ENCODE data around the gene TM9SF1.

The TM9SF1 gene

DNA sequence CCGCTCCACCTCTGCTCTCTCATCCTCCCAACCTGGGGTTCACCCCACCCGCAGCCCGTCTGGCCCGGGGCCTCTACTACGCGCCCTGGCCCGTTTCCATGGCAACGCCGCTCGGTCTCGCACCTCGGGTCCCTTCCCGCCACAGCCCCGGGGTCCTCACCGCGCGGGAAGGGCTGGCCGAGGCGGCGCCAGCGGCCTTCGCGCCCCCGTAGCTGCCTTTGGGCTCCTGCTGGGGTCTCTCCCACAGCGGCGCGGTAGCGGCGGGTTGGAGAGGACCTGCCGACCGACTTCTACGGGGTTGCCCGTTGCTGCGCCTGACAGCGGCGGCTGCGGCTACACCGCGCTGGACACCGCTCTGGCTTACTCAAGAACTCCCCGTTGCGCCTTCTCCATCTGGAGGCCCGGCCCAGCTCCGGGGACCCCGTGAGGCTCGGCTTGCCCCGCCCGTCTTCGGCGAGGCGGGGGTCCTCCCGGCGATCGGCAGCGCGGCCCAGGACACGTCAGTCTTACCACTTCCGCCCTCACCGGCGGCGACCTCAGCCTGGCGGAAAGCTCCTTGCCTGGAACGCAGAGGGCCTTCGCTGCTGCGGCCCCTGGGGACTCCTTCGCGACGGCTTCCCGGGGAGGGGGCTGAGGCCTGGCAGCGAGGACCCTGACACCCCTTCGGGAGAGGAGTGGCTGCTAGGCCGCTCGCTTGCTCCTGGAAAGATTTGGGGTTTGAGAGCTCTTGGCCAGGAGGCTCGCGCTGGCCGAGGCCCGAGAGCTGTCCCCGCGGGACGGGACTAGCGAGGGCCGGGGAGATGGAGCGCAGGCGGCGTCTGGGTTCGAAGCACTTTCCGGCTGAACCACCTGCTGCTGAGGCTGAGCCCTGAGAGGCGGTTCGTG lies at the start of gene TM9SF1:
TSS of gene TM9SF1 (minus strand) at position 256 of the 885 bp plus-strand sequence. CDS start 422 bp downstream, outside the sequence.
- peak; percentile 80 for DNase-seq (ENCODE audit: low read depth)

GRCh38 chr14:24243336-24243836 lies 48.1 kb upstream of the TM9SF1 start:
- no peak for DNase-seq (ENCODE audit: low read depth)

DNA sequence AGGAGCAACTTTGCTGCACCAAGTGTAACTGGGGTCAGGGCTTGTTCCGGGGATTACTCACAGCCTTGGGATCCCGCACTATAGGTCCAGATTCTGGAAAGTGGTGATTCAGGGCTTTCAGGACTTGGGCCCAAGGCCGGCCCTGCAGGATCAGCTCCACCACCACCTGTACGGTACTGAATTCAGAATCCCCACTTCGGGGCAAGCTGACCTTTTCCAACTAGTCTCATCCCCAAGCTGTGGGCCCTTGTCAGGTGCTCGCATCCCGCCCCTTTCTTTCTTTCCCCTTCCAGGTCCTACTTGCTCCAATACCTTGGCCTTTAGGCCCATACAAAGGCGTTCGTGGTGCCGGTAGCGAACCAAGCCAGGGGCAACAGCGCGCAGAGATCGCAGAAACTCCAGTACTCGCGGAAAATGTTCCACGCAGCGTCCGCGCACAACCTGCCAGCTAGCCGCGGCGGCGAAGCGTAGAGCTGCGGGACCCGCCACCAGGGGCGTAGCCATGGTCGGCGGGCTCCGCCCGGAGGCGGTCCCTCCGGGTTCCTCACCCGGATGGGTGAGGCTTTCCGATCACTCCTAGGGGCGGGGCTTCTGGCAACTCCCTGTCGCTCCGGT lies 46.7 kb upstream of the TM9SF1 start:
- peak; percentile 88 for DNase-seq (ENCODE audit: low read depth)

DNA sequence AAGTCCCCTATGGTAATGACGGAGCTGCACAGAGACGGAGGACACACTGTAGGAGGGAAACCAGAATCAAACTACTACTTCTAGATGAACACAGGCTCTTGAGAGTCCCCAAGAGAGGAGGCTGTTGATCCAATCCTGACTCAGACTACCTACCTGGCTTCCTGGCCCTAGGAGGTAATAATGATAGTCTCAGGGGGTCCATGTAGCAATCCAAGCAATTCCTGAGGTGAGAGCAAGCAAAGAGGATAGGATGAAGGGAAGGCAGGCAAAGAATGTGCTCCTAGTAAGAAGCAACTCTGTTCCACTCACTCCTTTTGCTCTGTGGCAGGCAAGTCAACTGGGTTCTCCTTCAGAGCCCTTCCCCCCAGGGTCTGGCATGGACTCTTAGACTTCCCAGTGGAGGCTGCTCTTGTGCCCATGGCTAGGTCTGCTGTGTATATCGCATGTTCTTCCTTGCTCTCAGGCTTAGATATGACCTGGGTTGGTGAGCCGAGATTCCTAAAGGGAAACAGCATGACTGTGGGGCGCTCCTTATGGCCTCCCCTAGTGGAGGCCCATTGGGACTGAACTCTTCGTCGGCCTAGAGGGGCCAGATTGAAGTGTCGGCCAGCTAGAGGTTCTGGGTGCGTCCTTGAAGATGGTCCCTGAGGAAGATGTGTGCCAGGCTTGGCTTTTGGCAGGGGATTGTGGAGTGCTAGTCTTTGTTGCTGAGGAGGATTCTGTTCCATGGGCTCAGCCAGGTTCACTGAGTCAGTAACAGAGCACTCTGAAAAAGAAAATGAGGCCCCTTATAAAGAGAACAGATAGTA lies 45.1 kb upstream of the TM9SF1 start:
- DNase-seq (ENCODE audit: low read depth) = no peak

DNA sequence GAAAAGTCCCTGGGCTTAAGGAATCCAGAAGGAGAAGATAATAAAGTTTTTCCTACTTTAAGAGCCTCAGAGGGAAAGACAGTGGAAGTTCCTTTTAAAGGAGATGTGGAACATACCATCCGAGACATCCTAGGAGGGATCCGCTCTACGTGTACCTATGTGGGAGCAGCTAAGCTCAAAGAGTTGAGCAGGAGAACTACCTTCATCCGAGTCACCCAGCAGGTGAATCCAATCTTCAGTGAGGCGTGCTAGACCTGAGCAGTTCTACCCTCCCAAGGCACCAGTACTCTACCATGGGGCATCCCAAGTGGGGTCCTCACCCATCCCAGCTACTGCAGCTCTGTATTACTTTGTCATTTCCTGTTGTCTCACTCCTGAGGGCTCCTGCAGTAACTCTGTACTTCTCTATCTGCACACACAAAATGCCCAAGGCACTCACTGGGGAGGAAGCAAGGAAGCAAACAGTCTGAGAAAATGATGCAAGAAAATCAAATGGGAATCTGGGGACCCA lies 43.3 kb upstream of the TM9SF1 start:
- no peak for DNase-seq (ENCODE audit: low read depth)

DNA sequence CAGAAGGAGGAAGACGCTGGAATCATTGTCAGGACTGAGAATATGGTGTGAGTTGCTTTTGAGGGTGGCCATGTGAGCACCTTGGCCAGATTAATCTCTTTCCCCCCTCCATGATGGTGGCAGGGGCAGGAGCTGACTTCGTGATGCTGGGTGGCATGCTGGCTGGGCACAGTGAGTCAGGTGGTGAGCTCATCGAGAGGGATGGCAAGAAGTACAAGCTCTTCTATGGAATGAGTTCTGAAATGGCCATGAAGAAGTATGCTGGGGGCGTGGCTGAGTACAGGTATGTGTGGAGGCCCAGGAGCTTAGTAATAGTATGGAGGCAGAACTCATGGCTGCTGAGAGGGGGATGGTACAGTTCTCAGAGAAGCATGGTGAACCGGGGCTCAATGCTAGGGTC lies 42.9 kb upstream of the TM9SF1 start:
- no peak for DNase-seq (ENCODE audit: low read depth)

- DNase-seq (ENCODE audit: low read depth) = no peak
Measured at GRCh38 chr14:24237463-24237955, 42.3 kb upstream of the TM9SF1 start.

- no peak for DNase-seq (ENCODE audit: low read depth)
Measured at GRCh38 chr14:24236689-24237462, 41.6 kb upstream of the TM9SF1 start.

GRCh38 chr14:24235804-24236688 lies 40.8 kb upstream of the TM9SF1 start:
- no peak for DNase-seq (ENCODE audit: low read depth)

- no peak for DNase-seq (ENCODE audit: low read depth)
Measured at GRCh38 chr14:24234095-24235005, 39.1 kb upstream of the TM9SF1 start.

DNA sequence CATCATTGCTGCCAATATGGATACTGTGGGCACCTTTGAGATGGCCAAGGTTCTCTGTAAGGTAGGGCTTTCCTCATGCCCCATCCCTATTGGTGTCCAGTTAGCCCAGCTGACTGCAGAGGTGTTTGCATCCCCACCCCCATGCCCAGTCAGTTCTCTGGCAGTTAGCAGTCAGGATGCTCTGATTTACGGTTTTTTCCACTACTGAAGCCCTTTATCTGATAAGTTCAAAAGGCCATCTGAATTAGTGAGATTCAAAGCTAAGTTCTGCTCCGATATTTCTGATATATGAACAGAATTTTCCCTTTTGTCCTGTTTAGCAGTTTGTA lies 38.3 kb upstream of the TM9SF1 start:
- no peak for DNase-seq (ENCODE audit: low read depth)

- no peak for DNase-seq (ENCODE audit: low read depth)
Measured at GRCh38 chr14:24232645-24233537, 37.6 kb upstream of the TM9SF1 start, which contains the start of gene GMPR2. Gene GMPR2, plus strand, starts transcription at chr14:24232929. Its CDS starts 325 bp downstream, at chr14:24233254.

DNA sequence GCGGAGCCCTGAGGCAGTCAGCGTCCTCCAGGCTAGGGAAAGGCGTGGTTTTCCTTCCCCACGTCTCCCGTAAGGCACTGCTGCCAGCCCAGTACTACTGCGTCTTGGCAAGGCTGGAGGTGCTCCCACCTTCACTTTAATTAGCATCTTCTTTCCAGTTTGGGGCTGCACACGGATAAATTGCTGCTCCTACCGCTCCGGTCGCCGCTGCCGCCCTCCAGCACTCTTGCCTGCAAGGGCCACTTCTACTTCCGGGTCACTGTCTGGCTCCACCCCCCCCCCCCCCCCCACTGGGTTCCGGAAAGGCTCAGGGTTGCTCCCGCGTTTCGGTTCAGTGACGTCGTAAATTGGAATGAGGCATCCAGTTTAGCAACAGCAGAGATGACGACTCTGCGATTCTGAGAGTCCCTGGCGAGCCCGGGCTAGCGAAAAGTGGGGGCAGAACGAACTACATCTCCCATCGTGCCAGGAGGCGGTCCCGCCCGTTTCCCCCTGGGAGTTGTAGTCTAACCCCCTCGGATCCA lies 36.9 kb upstream of the TM9SF1 start, which contains the start of gene NEDD8:
TSS of gene NEDD8 (minus strand) at position 247 of the 524 bp plus-strand sequence. CDS start at position 147, 100 bp downstream.
- peak; percentile 82 for DNase-seq (ENCODE audit: low read depth)

- no peak for DNase-seq (ENCODE audit: low read depth)
Measured at GRCh38 chr14:24231263-24232120, 36.3 kb upstream of the TM9SF1 start.

DNA sequence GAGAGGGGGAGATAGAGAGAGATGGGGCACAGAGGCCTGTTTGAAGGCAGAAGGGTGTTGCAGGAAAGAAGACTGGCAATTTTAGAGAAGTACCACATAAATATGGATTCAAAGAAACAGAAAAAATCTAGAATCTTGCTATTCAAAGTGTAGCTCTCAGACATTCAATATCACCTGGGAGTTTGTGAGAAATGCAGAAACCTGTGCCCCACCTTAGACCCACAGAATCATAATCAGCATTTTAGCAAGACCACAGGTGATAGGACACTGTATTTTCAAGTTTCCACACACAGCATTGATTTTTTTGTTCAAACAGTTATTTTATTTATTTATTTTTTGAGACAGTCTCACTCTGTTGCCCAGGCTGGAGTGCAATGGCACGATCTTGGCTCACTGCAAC lies 33.7 kb upstream of the TM9SF1 start:
- DNase-seq (ENCODE audit: low read depth) = no peak

DNA sequence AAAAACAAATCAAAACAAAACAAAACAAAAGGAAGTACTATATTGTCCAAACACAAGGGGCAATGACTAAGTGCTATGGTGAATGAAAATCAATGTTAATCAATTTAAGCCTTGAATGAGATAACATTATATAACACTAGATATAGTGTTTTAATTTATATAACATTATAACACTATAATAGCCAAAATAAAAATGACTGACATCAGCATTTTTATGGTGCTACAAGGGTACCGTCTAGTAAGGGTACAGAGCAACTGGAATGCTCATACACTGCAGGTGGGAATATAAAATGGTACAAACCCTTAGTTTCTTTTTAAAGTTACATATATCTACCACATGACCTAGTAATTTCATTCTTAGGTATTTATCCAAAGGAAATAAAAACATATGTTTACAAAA lies 31.2 kb upstream of the TM9SF1 start:
- no peak for DNase-seq (ENCODE audit: low read depth)

- no peak for DNase-seq (ENCODE audit: low read depth)
Measured at GRCh38 chr14:24224618-24225071, 29.4 kb upstream of the TM9SF1 start.
